Neural progenitor cell (in vitro differentiated cells): Measurements from ENCODE around the gene DIAPH2.

Experiments
- EZH2 ChIP-seq: fragments of 200-600 bp; sonication (generic); IDR thresholded peaks from 2 replicates; pipeline ENCODE4 v1.6.1; 2017; ENCODE audit warnings: antibody characterized with exemption, mild to moderate bottlenecking, moderate library complexity
- TF ChIP-seq, protein P1 (sequence below): fragments of 200-600 bp; sonication (generic); IDR thresholded peaks from 2 replicates; pipeline ENCODE4 v1.5.1; 2017; ENCODE audit warnings: antibody characterized with exemption, mild to moderate bottlenecking

GRCh38 chrX:96703816-96704215, 19.2 kb downstream of the DIAPH2 start:
- TF ChIP-seq, protein P1, sequence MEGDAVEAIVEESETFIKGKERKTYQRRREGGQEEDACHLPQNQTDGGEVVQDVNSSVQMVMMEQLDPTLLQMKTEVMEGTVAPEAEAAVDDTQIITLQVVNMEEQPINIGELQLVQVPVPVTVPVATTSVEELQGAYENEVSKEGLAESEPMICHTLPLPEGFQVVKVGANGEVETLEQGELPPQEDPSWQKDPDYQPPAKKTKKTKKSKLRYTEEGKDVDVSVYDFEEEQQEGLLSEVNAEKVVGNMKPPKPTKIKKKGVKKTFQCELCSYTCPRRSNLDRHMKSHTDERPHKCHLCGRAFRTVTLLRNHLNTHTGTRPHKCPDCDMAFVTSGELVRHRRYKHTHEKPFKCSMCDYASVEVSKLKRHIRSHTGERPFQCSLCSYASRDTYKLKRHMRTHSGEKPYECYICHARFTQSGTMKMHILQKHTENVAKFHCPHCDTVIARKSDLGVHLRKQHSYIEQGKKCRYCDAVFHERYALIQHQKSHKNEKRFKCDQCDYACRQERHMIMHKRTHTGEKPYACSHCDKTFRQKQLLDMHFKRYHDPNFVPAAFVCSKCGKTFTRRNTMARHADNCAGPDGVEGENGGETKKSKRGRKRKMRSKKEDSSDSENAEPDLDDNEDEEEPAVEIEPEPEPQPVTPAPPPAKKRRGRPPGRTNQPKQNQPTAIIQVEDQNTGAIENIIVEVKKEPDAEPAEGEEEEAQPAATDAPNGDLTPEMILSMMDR, result no peak
- TF ChIP-seq EZH2, result no peak
